ENCODE measurements around the gene PPP6R1. TPM values are rescaled to one million over a fixed set of nuclear protein-coding genes. Genes with fewer than 3 reads are reported as not detected.

PPP6R1 gene
- total RNA-seq, 4 donors from 2014 or later: 49.0 to 56.2 (median 51.3) TPM

- Histone ChIP-seq H3K27me3 (no peaks in the 10 kb centered on the region), H3K36me3 (peaks cover 99% of the 10 kb centered on the region), H3K9me3 (no peaks in the 10 kb centered on the region), H3K4me1 (peaks cover 3% of the 10 kb centered on the region), H3K4me3 (no peak overlapping the region), H3K27ac (no peak overlapping the region)
- 85% methylated on average over 7 of the region's 7 CpGs for WGBS
- no peak for TF ChIP-seq POLR2A (IDR thresholded peaks at IDR 0.05)
- DNase-seq (ENCODE audit: low spot score in 2 of 2): no peak
These were observed 16.3 kb downstream of the PPP6R1 start for GRCh38 chr19:55242517-55242916.

- DNase-seq (ENCODE audit: low spot score in 2 of 2): no peak
- no peaks in the 10 kb centered on the region for H3K27me3 ChIP-seq
- no peaks in the 10 kb centered on the region for H3K9me3 ChIP-seq
- H3K4me1 ChIP-seq: no peaks in the 10 kb centered on the region
- no peak overlapping the region for H3K4me3 ChIP-seq
- TF ChIP-seq CTCF (IDR thresholded peaks at IDR 0.05): no peak
- no peak for TF ChIP-seq EP300 (IDR thresholded peaks at IDR 0.05)
- TF ChIP-seq POLR2A (IDR thresholded peaks at IDR 0.05): no peak
- TF ChIP-seq POLR2AphosphoS5 (IDR thresholded peaks at IDR 0.05): no peak
- 90% methylated on average over 12 of the region's 16 CpGs for WGBS
- H3K36me3 ChIP-seq: peaks cover 100% of the 10 kb centered on the region
- H3K27ac ChIP-seq: no peak overlapping the region
These were observed 16.8 kb downstream of the PPP6R1 start for GRCh38 chr19:55241935-55242464.

DNA sequence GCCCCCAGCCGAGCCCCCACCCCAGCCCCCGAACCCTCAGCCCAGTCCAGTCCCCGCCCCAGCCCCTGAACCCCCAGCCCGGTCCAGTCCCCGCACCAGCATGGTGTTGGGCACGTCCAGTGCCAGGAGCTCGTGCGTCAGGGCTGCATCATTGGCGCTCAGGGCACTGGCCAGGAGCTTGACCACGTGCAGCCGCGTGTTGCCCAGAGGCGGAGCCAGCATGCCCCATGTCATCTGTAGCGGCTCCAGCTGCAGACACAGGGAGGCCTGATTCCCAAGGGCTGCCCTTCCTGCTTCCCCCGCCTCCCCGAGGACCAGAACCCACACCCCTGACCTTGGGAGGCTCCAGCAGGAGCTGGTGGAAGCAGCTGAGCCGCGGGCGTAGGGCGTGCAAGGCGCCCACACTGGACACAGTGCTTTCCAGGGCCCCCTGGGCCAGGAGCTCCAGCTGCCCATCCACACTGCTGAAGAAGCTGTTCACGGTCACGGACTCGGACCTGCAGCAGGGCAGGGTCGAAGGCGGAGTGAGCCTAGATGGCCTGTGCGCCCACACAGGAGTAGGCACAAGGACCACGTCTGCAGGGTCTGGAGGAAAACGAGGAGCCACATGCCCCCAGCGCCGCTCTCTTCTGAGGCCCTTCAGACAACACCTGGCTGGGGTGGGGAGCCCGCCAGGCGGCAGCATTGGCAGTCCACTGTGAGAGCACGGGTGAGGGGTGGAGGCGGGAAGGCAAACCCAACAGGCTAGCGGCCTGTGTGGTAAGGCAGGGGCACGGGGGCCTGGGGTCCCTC is 17.5 kb downstream of the PPP6R1 start:
- no peak for DNase-seq (ENCODE audit: low spot score in 2 of 2)
- no peak overlapping the region for H3K4me3 ChIP-seq
- 94% methylated on average over 23 of the region's 37 CpGs for WGBS

DNA sequence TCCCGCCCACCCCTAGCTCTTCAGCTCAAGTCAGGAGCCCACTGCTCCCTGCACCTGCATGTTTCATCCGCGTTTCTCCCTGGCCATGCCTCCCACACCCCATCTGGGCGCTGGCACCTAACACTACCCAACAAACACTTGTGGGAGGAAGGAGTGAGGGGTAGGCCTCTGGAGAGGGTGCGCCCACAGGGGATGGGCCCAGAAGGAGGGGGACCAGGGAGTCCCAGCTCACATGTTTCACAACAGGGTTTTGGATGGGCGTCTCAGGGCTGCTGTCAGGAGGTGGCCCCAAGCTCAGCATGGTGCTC is 18.1 kb downstream of the PPP6R1 start:
- no peaks in the 10 kb centered on the region for H3K9me3 ChIP-seq
- no peaks in the 10 kb centered on the region for H3K4me1 ChIP-seq
- no peaks in the 10 kb centered on the region for H3K27me3 ChIP-seq
- H3K36me3 ChIP-seq: peaks cover 100% of the 10 kb centered on the region
- no peak overlapping the region for H3K4me3 ChIP-seq
- TF ChIP-seq POLR2A (IDR thresholded peaks at IDR 0.05) (no peak), POLR2AphosphoS5 (IDR thresholded peaks at IDR 0.05) (no peak), CTCF (IDR thresholded peaks at IDR 0.05) (no peak), EP300 (IDR thresholded peaks at IDR 0.05) (no peak)
- no peak overlapping the region for H3K27ac ChIP-seq
- DNase-seq (ENCODE audit: low spot score in 2 of 2): no peak
- 80% methylated on average over 6 of the region's 6 CpGs for WGBS

More for the DNA sequence above, 17.5 kb downstream of the PPP6R1 start:
- no peaks in the 10 kb centered on the region for H3K9me3 ChIP-seq
- no peaks in the 10 kb centered on the region for H3K27me3 ChIP-seq
- H3K4me1 ChIP-seq: no peaks in the 10 kb centered on the region
- no peak for TF ChIP-seq EP300 (IDR thresholded peaks at IDR 0.05)
- no peak for TF ChIP-seq POLR2AphosphoS5 (IDR thresholded peaks at IDR 0.05)
- TF ChIP-seq CTCF (IDR thresholded peaks at IDR 0.05): no peak
- TF ChIP-seq POLR2A (IDR thresholded peaks at IDR 0.05): no peak
- H3K27ac ChIP-seq: no peak overlapping the region
- peaks cover 100% of the 10 kb centered on the region for H3K36me3 ChIP-seq

- WGBS: 100% methylated on average over 2 of the region's 12 CpGs
These were observed 19.8 kb downstream of the PPP6R1 start for GRCh38 chr19:55239004-55239403.

More at GRCh38 chr19:55239004-55239403, 19.8 kb downstream of the PPP6R1 start:
- DNase-seq (ENCODE audit: low spot score in 2 of 2): no peak
- Histone ChIP-seq H3K4me3 (no peak overlapping the region), H3K27ac (no peak overlapping the region), H3K9me3 (no peaks in the 10 kb centered on the region), H3K36me3 (peaks cover 97% of the 10 kb centered on the region), H3K4me1 (no peaks in the 10 kb centered on the region), H3K27me3 (no peaks in the 10 kb centered on the region)
- TF ChIP-seq EP300 (IDR thresholded peaks at IDR 0.05): no peak
- no peak for TF ChIP-seq CTCF (IDR thresholded peaks at IDR 0.05)
- no peak for TF ChIP-seq POLR2A (IDR thresholded peaks at IDR 0.05)
- no peak for TF ChIP-seq POLR2AphosphoS5 (IDR thresholded peaks at IDR 0.05)
